ENCODE data around the gene CAMSAP1.

The CAMSAP1 gene

DNA sequence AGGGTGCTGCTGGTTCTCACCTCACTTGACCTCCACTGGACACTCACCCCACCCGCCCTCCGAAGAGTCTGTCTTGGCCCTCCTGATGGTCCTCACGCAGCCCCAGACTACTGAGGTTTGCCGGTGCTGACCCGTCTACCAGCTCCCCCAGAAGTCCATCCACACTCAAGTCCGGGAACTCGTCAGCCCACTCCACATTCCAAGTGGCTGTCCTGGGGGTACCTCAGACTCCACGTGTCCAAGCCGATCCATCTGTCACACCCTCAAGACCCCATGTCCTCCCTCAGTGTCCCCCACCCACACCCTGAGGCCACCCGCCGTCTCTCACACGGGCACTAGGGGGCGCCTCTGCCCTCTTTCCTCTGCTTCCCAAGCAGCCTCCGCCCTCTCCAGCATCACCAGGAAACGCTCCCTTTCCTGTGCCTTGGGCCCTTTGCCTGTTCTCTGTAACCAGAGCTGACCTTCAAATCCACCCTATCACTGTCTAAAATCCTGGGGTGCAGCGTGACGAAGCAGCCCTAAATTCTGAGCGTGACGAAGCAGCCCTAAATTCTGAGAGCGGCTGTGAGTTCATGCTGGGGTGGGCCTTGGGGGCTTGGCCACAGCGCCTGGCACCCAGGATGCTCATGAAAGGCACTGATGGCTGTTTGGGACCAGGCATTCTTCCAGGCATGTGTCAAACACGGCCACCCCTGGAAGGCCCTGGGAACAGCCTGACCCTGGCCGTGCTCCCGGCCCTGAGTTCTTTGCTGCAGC is 109.7 kb downstream of the CAMSAP1 start:
- Histone ChIP-seq H3K4me1 (ENCODE audit: control insufficient read depth in 1 of 2, insufficient read depth in 1 of 2, low read depth in 1 of 2, low read length in 1 of 2) (no peaks in the 10 kb centered on the region), H3K27me3 (peaks cover 8% of the 10 kb centered on the region), H3K4me3 (ENCODE audit: low read depth in 1 of 2, low read length in 1 of 2) (no peak overlapping the region), H3K9me3 (no peaks in the 10 kb centered on the region), H3K27ac (no peak overlapping the region), H3K36me3 (no peaks in the 10 kb centered on the region)
- TF ChIP-seq, protein P1, sequence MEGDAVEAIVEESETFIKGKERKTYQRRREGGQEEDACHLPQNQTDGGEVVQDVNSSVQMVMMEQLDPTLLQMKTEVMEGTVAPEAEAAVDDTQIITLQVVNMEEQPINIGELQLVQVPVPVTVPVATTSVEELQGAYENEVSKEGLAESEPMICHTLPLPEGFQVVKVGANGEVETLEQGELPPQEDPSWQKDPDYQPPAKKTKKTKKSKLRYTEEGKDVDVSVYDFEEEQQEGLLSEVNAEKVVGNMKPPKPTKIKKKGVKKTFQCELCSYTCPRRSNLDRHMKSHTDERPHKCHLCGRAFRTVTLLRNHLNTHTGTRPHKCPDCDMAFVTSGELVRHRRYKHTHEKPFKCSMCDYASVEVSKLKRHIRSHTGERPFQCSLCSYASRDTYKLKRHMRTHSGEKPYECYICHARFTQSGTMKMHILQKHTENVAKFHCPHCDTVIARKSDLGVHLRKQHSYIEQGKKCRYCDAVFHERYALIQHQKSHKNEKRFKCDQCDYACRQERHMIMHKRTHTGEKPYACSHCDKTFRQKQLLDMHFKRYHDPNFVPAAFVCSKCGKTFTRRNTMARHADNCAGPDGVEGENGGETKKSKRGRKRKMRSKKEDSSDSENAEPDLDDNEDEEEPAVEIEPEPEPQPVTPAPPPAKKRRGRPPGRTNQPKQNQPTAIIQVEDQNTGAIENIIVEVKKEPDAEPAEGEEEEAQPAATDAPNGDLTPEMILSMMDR (IDR thresholded peaks at IDR 0.05): no peak

DNA sequence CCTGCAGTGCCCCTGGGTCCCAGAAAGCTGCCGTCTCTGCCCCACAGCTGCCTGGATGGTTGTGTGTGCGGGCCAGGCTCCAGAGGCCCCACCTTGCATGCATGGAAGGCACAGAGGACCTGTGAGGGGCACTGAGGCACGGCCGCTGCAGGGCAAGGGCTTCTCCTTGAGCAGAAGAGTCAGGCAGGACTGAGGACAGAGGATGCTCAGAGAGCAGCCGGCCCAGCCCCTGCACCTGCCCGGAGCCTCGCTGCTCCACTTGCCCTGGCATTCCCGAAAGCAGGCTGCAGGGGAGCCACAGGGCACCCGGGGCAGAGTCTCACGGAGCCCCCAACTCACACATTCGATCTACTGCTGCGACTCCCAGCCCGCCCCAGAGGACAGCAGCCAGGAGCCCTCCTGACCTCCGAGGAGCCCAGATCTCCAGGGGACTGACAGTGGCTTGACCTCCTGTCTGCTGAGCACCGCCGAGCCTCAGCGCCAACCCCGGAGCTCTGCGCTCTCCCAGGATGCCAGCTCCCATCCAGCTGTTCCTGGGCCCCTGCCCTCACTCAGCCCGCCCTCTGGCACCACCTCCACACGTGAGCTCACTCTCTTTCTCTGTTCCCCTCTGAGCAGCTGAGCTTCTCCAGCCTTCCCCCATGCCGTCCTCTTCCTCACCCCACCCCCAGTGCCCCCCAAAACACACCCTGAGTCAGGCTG is 110.4 kb downstream of the CAMSAP1 start:
- Histone ChIP-seq H3K27me3 (peaks cover 8% of the 10 kb centered on the region), H3K36me3 (no peaks in the 10 kb centered on the region), H3K4me3 (ENCODE audit: low read depth in 1 of 2, low read length in 1 of 2) (no peak overlapping the region), H3K4me1 (ENCODE audit: control insufficient read depth in 1 of 2, insufficient read depth in 1 of 2, low read depth in 1 of 2, low read length in 1 of 2) (no peaks in the 10 kb centered on the region), H3K27ac (no peak overlapping the region), H3K9me3 (no peaks in the 10 kb centered on the region)
- TF ChIP-seq, protein P1 (IDR thresholded peaks at IDR 0.05): no peak

DNA sequence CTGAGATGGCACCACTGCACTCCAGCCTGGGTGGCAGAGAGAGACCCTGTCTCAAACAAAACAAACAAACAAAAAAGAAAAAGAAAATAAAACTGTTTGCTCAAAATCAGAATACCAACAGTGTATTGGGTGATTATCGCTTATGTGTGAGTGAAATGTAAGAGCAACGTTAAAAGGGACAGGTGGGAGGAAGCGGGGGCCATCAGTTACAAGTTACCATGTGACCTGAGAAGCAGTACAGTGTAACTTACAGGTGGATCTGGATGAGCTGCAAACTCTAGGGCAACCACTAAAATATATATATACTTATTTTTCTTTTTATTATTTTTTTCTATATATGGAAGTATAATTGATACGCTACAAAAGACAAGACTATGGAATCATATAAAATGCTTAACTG is 112.0 kb downstream of the CAMSAP1 start:
- no peaks in the 10 kb centered on the region for H3K36me3 ChIP-seq
- TF ChIP-seq, protein P1 (IDR thresholded peaks at IDR 0.05): no peak
- H3K4me1 ChIP-seq (ENCODE audit: control insufficient read depth in 1 of 2, insufficient read depth in 1 of 2, low read depth in 1 of 2, low read length in 1 of 2): no peaks in the 10 kb centered on the region
- no peak overlapping the region for H3K4me3 ChIP-seq (ENCODE audit: low read depth in 1 of 2, low read length in 1 of 2)
- H3K9me3 ChIP-seq: no peaks in the 10 kb centered on the region
- H3K27me3 ChIP-seq: peaks cover 8% of the 10 kb centered on the region
- no peak overlapping the region for H3K27ac ChIP-seq

DNA sequence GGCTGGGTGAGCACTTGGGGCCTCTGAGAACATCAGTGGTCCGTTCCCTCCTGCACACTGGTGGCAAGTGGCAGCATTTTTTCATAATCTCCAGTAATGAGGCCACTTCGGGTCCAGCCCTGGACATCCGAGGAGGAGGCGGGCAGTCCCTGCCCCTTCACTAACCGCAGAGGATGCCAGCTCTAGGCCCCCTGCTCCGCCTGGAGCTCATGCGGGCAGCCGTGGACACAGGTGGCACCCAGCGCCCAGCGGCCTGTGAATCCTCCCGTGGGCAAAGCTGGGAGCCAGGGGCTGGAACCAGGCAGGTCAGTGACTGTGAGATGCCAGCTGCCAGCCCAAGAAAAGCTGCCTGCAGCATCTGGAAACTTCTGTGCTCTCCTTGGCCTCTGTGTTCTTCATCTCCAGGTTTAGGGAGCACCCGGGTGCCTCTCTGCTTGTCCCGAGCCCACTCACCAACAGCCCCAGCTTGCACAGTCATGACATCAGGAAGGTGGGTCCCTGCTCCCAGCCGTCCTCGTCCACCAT is 112.9 kb downstream of the CAMSAP1 start:
- Histone ChIP-seq H3K27ac (no peak overlapping the region), H3K9me3 (no peaks in the 10 kb centered on the region), H3K36me3 (no peaks in the 10 kb centered on the region), H3K27me3 (peaks cover 8% of the 10 kb centered on the region), H3K4me3 (ENCODE audit: low read depth in 1 of 2, low read length in 1 of 2) (no peak overlapping the region), H3K4me1 (ENCODE audit: control insufficient read depth in 1 of 2, insufficient read depth in 1 of 2, low read depth in 1 of 2, low read length in 1 of 2) (no peaks in the 10 kb centered on the region)
- TF ChIP-seq, protein P1 (IDR thresholded peaks at IDR 0.05): no peak

DNA sequence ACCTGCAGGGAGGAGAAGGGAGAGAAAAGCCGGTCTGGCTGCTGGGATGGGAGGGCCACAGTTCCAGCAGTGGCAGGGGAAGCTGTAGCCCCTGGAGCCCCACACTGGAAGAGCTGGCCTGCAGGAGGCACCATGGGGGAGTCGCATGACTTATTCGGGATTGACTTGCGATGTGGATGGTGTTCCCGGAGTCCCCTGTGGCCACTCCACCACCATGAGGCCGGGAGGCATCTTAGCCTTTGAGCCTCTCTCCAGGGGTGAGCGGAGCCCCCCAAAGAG is 113.3 kb downstream of the CAMSAP1 start:
- H3K4me1 ChIP-seq (ENCODE audit: control insufficient read depth in 1 of 2, insufficient read depth in 1 of 2, low read depth in 1 of 2, low read length in 1 of 2): no peaks in the 10 kb centered on the region
- TF ChIP-seq, protein P1 (IDR thresholded peaks at IDR 0.05): no peak
- H3K4me3 ChIP-seq (ENCODE audit: low read depth in 1 of 2, low read length in 1 of 2): no peak overlapping the region
- H3K9me3 ChIP-seq: no peaks in the 10 kb centered on the region
- H3K27ac ChIP-seq: no peak overlapping the region
- peaks cover 8% of the 10 kb centered on the region for H3K27me3 ChIP-seq
- no peaks in the 10 kb centered on the region for H3K36me3 ChIP-seq
